Endothelial cell of umbilical vein (primary cell): ENCODE measurements around the gene MRPL57. TPM values are rescaled to one million over a fixed set of nuclear protein-coding genes. Genes with fewer than 3 reads are reported as not detected.

Source experiments
- BruUV-seq: library from RNA; stranded (reverse); fragments of 400-500 nt; replicated peaks from 2 replicates; lab custom pipeline; 2021; lab: Mats Ljungman, UMichigan
- CTCF ChIA-PET: fragments of 300-600, 350-600 bp; sonication (Branson Sonifier 250); formaldehyde crosslinking; loops from one replicate; lab custom pipeline; 2021; ENCODE audit warnings: antibody characterized with exemption, inconsistent platforms; lab: Charles Lee
- POLR2A ChIA-PET: fragments of 300-600, 350-600 bp; sonication (Branson Sonifier 250); formaldehyde crosslinking; loops from one replicate; lab custom pipeline; 2021; ENCODE audit warnings: antibody characterized with exemption, inconsistent platforms; lab: Charles Lee
- DNase-seq: peaks from one replicate; pipeline ENCODE4 v3.0.0-alpha.2; 2011; ENCODE audit warnings: low read depth, low spot score
- FAIRE-seq: peaks from 2 replicates; lab custom pipeline; 2011; peaks lifted over from hg19 to GRCh38; lab: Jason Lieb, UNC
- H2AFZ ChIP-seq: 2 replicates; pipeline ENCODE4 v1.6.0; 2012; ENCODE audit warnings: low read depth, low read length, control low read depth, inconsistent platforms
- H3K27ac ChIP-seq: 2 replicates; pipeline ENCODE4 v1.5.1; 2011; ENCODE audit warnings: low read depth, mild to moderate bottlenecking, control low read depth, low read length, moderate library complexity; ENCODE audit not compliant: insufficient read depth
- H3K27me3 ChIP-seq, 2 experiments: 2 replicates each; pipeline versions ENCODE4 v1.6.0 to v1.6.1; 2011; ENCODE audit warnings: low read length in 2 of 2, mixed read lengths in 1 of 2; ENCODE audit not compliant: control insufficient read depth in 2 of 2, insufficient read depth in 2 of 2
- H3K36me3 ChIP-seq, 2 experiments: 2 replicates in 1 of 2; 3 replicates in 1 of 2; pipeline ENCODE4 v1.5.1; 2011; ENCODE audit warnings: low read length in 2 of 2, mild to moderate bottlenecking in 1 of 2, moderate library complexity in 1 of 2; ENCODE audit not compliant: control insufficient read depth in 2 of 2, insufficient read depth in 2 of 2; ENCODE audit errors: extremely low read depth in 1 of 2
- H3K4me1 ChIP-seq: 3 replicates; pipeline ENCODE4 v1.5.1; 2011; ENCODE audit warnings: mild to moderate bottlenecking, low read length; ENCODE audit not compliant: control insufficient read depth, insufficient read depth; ENCODE audit errors: extremely low read depth
- H3K4me2 ChIP-seq: 2 replicates; pipeline ENCODE4 v1.6.1; 2011; ENCODE audit warnings: low read length, control low read depth, mixed read lengths; ENCODE audit not compliant: insufficient read depth
- H3K4me3 ChIP-seq, 3 experiments: fragments of 200-600 bp in 1 of 3; sonication (generic), shearing (Covaris generic) in 1 of 3; replicated peaks in 1 of 3; 2 replicates each; pipeline ENCODE4 v1.5.1; 2011 to 2016; ENCODE audit warnings: control low read depth in 3 of 3, low read length in 3 of 3, mild to moderate bottlenecking in 2 of 3, inconsistent platforms in 1 of 3, low read depth in 1 of 3, moderate library complexity in 1 of 3; ENCODE audit not compliant: insufficient read depth in 1 of 3
- H3K79me2 ChIP-seq: 2 replicates; pipeline ENCODE4 v1.6.0; 2012; ENCODE audit warnings: low read length, inconsistent platforms; ENCODE audit not compliant: control insufficient read depth, insufficient read depth
- H3K9ac ChIP-seq: replicated peaks from 2 replicates; pipeline ENCODE3; 2011; ENCODE audit warnings: low read length, control low read depth; ENCODE audit not compliant: insufficient read depth; ENCODE audit errors: extremely low read depth
- H3K9me1 ChIP-seq: replicated peaks from 3 replicates; pipeline ENCODE4 v1.6.0; 2011; ENCODE audit warnings: mild to moderate bottlenecking, low read length; ENCODE audit not compliant: control insufficient read depth, insufficient read depth; ENCODE audit errors: extremely low read depth
- H3K9me3 ChIP-seq: replicated peaks from 2 replicates; pipeline ENCODE4 v1.5.1; 2012; ENCODE audit warnings: low read length, inconsistent platforms; ENCODE audit not compliant: control insufficient read depth, insufficient read depth
- H4K20me1 ChIP-seq: replicated peaks from 2 replicates; pipeline ENCODE3; 2011; ENCODE audit warnings: mild to moderate bottlenecking, low read length; ENCODE audit not compliant: control insufficient read depth, insufficient read depth; ENCODE audit errors: extremely low read depth
- EZH2 ChIP-seq: IDR thresholded peaks from 2 replicates; pipeline ENCODE4 v1.6.1; 2012; ENCODE audit warnings: borderline replicate concordance, low read depth, mild to moderate bottlenecking, moderate library complexity, low read length, inconsistent platforms; ENCODE audit not compliant: severe bottlenecking
- FOS ChIP-seq: IDR thresholded peaks from 2 replicates; pipeline ENCODE4 v1.6.1; 2011; ENCODE audit warnings: mild to moderate bottlenecking, low read length, moderate library complexity, borderline replicate concordance; ENCODE audit not compliant: insufficient read depth
- GATA2 ChIP-seq: IDR thresholded peaks from 2 replicates; pipeline ENCODE4 v1.7.0; 2011; ENCODE audit warnings: low read depth, mild to moderate bottlenecking, moderate library complexity, mixed read lengths, low read length; ENCODE audit not compliant: insufficient read length, insufficient read depth
- JUN ChIP-seq: IDR thresholded peaks from 2 replicates; pipeline ENCODE4 v1.6.1; 2011; ENCODE audit warnings: borderline replicate concordance, low read depth; ENCODE audit not compliant: insufficient read length, insufficient read depth
- MYC ChIP-seq: IDR thresholded peaks from one replicate; pipeline ENCODE4 v1.6.1; 2011; ENCODE audit warnings: mild to moderate bottlenecking, low read depth, low read length
- POLR2A ChIP-seq: IDR thresholded peaks from 2 replicates; pipeline ENCODE4 v1.6.1; 2012; ENCODE audit warnings: low read depth, mild to moderate bottlenecking, control low read depth, low read length
- POLR2AphosphoS5 ChIP-seq: IDR thresholded peaks from 2 replicates; pipeline ENCODE4 v1.6.1; 2012; ENCODE audit warnings: low read depth, mild to moderate bottlenecking, control low read depth, low read length, moderate library complexity; ENCODE audit not compliant: insufficient read depth
- dilution Hi-C: fragments of 300-500 bp; cut with MboI; formaldehyde crosslinking; loops from one replicate; pipeline ENCODE4 v1.15.0; 2019; ENCODE audit warnings: low sequenced_read_pairs; ENCODE audit not compliant: extremely low pct_ligation_motif_present
- intact Hi-C: fragments of 100-400 bp; cut with micrococcal nuclease; formaldehyde crosslinking; loops from one replicate; pipeline ENCODE4 v1.10.0; 2022
- polyA plus RNA-seq, 4 experiments: library from polyadenylated mRNA; depleted of rRNA in 3 of 4; stranded (reverse) in 3 of 4; unstranded in 1 of 4; fragments of >200 nt; gene quantifications; 2 replicates each; pipeline versions ENCODE4 v1.2.1 to v1.2.3, GENCODE V29; 2011 to 2012; ENCODE audit warnings: missing spikeins in 1 of 4
- total RNA-seq: library from RNA; stranded (reverse); gene quantifications from 2 replicates; pipeline ENCODE4 v1.2.3, GENCODE V29; 2021
- TF ChIP-seq, protein P1 (sequence below), 2 donors: IDR thresholded peaks; 1 replicate in 1 of 2; 2 replicates in 1 of 2; pipeline ENCODE4 v1.5.1; 2011; ENCODE audit warnings: low read length in 2 of 2, mild to moderate bottlenecking in 2 of 2, moderate library complexity in 2 of 2, control low read depth in 1 of 2, inconsistent platforms in 1 of 2, low read depth in 1 of 2; ENCODE audit not compliant: insufficient read depth in 1 of 2; ENCODE audit errors: extremely low read depth in 1 of 2
- TF ChIP-seq, protein P2 (sequence below): IDR thresholded peaks from 2 replicates; pipeline ENCODE4 v1.6.1; 2011; ENCODE audit not compliant: insufficient read depth, insufficient read length

The MRPL57 gene
- total and polyA plus RNA-seq, 2 donors (not counting 3 experiments of a cell fraction or from before 2014, with no cell fraction given) = 17.7 to 23.1 TPM

DNA sequence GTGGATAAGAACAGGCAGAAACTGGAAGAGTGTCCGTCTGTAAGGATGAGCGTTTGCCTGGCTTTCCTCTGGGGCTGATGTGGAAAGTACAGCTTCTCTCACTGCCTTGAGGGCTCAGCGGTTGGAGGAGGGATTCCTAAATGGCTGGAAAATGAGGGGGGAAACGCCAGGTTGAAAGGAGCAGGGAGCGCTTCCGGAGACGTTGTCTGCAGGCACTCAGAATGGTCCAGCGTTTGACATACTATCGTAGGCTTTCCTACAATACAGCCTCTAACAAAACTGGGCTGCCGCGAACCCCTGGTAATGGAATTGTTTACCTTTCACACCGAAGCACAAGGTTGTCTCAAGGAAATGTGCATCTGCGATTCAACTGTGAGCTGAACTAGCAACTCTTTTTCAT lies 39.9 kb downstream of the MRPL57 start:
- H4K20me1 ChIP-seq = no peaks in the 10 kb centered on the region
- peaks cover 3 to 4% of the 10 kb centered on the region in 2 experiments for H3K27me3 ChIP-seq
- dilution Hi-C loops = no loop called here
- no peak for DNase-seq
- peak overlapping the region; percentile 30 for H2AFZ ChIP-seq
- no peak for FAIRE-seq
- POLR2A ChIA-PET = no interaction called here
- no peak overlapping the region for H3K4me3 ChIP-seq
- H3K4me1 ChIP-seq = no peaks in the 10 kb centered on the region
- BruUV-seq = no TSS peak
- CTCF ChIA-PET = no interaction called here
- no peaks in the 10 kb centered on the region for H3K9me3 ChIP-seq
- H3K9me1 ChIP-seq = no peaks in the 10 kb centered on the region
- no peak overlapping the region for H3K27ac ChIP-seq
- no peaks in the 10 kb centered on the region for H3K36me3 ChIP-seq
- no peak for TF ChIP-seq POLR2A
- no peak for TF ChIP-seq GATA2
- intact Hi-C loops = no loop called here
- no peak overlapping the region for H3K9ac ChIP-seq
- H3K4me2 ChIP-seq = no peak overlapping the region
- no peaks in the 10 kb centered on the region for H3K79me2 ChIP-seq

DNA sequence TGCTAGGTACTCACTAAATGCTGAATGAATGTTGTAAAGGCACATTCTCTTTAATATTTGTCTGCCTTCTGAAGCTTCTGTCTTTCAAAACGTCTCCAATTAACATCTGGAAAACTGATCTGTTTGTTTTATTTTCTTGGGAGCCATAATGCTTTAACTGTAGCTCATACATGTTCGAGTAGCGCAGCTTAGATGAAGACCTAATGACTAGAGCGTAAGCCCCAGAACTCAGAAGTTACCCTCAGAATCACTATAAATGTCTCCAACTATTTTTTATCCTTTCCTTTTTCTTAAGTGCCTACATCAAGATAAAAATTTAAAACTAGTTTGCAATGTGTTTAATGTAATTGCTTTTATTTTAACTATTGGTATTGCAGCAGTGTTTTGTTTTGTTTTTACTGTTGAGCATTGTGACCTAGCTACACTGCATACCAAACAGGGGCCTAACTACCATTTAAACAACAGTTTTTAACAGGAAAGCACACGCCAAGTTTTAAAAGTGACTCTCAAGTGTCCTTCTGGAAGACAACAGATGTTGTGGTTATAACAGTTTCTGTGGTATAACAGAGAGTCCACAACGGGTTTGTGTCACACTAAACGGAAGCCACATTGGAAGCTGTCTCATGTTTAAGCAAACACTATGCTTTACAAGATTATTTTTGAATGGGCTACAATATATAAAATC lies 42.0 kb downstream of the MRPL57 start:
- no peak overlapping the region for H2AFZ ChIP-seq
- peaks cover 0 to 6% of the 10 kb centered on the region in 2 experiments for H3K27me3 ChIP-seq
- no peaks in the 10 kb centered on the region for H3K9me1 ChIP-seq
- DNase-seq (no peak), FAIRE-seq (no peak)
- H3K79me2 ChIP-seq = no peaks in the 10 kb centered on the region
- TF ChIP-seq POLR2A = no peak
- no peak for TF ChIP-seq JUN
- no peak for TF ChIP-seq MYC
- no peak for TF ChIP-seq GATA2
- TF ChIP-seq, protein P1, sequence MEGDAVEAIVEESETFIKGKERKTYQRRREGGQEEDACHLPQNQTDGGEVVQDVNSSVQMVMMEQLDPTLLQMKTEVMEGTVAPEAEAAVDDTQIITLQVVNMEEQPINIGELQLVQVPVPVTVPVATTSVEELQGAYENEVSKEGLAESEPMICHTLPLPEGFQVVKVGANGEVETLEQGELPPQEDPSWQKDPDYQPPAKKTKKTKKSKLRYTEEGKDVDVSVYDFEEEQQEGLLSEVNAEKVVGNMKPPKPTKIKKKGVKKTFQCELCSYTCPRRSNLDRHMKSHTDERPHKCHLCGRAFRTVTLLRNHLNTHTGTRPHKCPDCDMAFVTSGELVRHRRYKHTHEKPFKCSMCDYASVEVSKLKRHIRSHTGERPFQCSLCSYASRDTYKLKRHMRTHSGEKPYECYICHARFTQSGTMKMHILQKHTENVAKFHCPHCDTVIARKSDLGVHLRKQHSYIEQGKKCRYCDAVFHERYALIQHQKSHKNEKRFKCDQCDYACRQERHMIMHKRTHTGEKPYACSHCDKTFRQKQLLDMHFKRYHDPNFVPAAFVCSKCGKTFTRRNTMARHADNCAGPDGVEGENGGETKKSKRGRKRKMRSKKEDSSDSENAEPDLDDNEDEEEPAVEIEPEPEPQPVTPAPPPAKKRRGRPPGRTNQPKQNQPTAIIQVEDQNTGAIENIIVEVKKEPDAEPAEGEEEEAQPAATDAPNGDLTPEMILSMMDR (IDR thresholded peaks at IDR 0.05; ENCODE audit: extremely low read depth in 1 of 2, insufficient read depth in 1 of 2, low read depth in 1 of 2, low read length in 2 of 2) = no peak
- TF ChIP-seq POLR2AphosphoS5 = no peak
- no peak for TF ChIP-seq FOS
- TF ChIP-seq, protein P2, sequence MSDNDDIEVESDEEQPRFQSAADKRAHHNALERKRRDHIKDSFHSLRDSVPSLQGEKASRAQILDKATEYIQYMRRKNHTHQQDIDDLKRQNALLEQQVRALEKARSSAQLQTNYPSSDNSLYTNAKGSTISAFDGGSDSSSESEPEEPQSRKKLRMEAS = no peak
- no peak for TF ChIP-seq EZH2
- dilution Hi-C loops (no loop called here), intact Hi-C loops (no loop called here)
- H3K36me3 ChIP-seq = no peaks in the 10 kb centered on the region
- H3K4me3 ChIP-seq = no peak overlapping the region
- no peak overlapping the region for H3K9ac ChIP-seq
- no peaks in the 10 kb centered on the region for H3K9me3 ChIP-seq
- CTCF ChIA-PET = interaction anchor here (0.7 kb wide), 1 partner anchor 14 kb away, joined by 5 read pairs; no protein-coding TSS in a partner anchor
- POLR2A ChIA-PET = no interaction called here
- H3K27ac ChIP-seq = no peak overlapping the region
- H3K4me1 ChIP-seq = no peaks in the 10 kb centered on the region
- H4K20me1 ChIP-seq = no peaks in the 10 kb centered on the region
- no peak overlapping the region for H3K4me2 ChIP-seq
- no TSS peak for BruUV-seq
